Measurements from ENCODE around the gene SPRN. TPM values are rescaled to one million over a fixed set of nuclear protein-coding genes. Genes with fewer than 3 reads are reported as not detected.
"Not testable (repeated sequence)": the region's sequence is repeated elsewhere in the genome, so short reads cannot be mapped to it uniquely, and the experiment has no call there.

SPRN gene
- total RNA-seq, 2 experiments from 2014 or later: not detected

GRCh38 chr10:133376183-133376582 is 48.2 kb downstream of the SPRN start:
- H3K4me3 Mint-ChIP-seq: peak overlapping the region; percentile 37
- POLR2A ChIA-PET; DNase-seq; H3K36me3 Mint-ChIP-seq; H3K4me1 Mint-ChIP-seq; ATAC-seq (ENCODE audit: low read depth); H3K9me3 Mint-ChIP-seq: not testable (repeated sequence)
- peaks cover 12% of the 10 kb centered on the region for H3K27me3 Mint-ChIP-seq
- peak overlapping the region; percentile 56 for H3K27ac Mint-ChIP-seq

- no peak for DNase-seq
- no peaks in the 10 kb centered on the region for H3K9me3 Mint-ChIP-seq
- no peak for ATAC-seq (ENCODE audit: low read depth)
- POLR2A ChIA-PET: no interaction called here
- H3K36me3 Mint-ChIP-seq: peaks cover 1% of the 10 kb centered on the region
- no peak overlapping the region for H3K4me3 Mint-ChIP-seq
- no peak overlapping the region for H3K27ac Mint-ChIP-seq
- H3K4me1 Mint-ChIP-seq: peaks cover 8% of the 10 kb centered on the region
- peaks cover 12% of the 10 kb centered on the region for H3K27me3 Mint-ChIP-seq
Observed at GRCh38 chr10:133375357-133376115, 48.9 kb downstream of the SPRN start.

GRCh38 chr10:133373174-133374090 is 51.0 kb downstream of the SPRN start, which contains the start of gene ECHS1:
TSS of gene ECHS1 (minus strand) at chr10:133373354. CDS start at chr10:133373333, 21 bp downstream.
- POLR2A ChIA-PET: interaction anchor here (0.6 to 1.5 kb wide), 8 partner anchors 10 to 53 kb away, joined by 3 to 10 read pairs (median 3); partner anchors contain the start of gene CALY
- peaks cover 2% of the 10 kb centered on the region for H3K36me3 Mint-ChIP-seq
- H3K4me1 Mint-ChIP-seq: peaks cover 8% of the 10 kb centered on the region
- peak; percentile 99 for DNase-seq
- peak within 1 kb of the TSS; percentile 82 for H3K27ac Mint-ChIP-seq
- H3K9me3 Mint-ChIP-seq: no peaks in the 10 kb centered on the region
- H3K4me3 Mint-ChIP-seq: peak within 1 kb of the TSS; percentile 88
- H3K27me3 Mint-ChIP-seq: peaks cover 12% of the 10 kb centered on the region
- peak; percentile 97 for ATAC-seq (ENCODE audit: low read depth)

DNA sequence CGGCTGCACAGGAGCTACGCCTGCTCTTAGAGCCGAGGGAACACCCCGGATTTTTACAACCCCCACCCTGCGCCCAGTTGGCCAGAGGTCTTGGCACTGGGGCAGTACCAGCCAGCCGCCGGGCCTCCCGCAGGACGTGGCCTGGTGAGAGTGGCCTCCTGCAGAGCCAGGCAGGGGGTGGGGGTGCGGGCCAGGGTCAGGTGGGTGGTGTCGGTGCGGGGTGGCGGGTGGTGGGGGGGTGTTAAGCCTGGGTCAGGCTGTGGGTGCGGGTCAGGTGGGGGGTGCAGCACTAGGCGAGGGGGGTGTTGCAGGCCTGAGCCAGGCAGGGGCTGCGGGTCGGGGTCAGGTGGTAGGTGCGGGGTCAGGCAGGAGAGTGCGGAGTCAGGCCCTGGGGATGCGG is 51.9 kb downstream of the SPRN start:
- peaks cover 8% of the 10 kb centered on the region for H3K4me1 Mint-ChIP-seq
- ATAC-seq (ENCODE audit: low read depth) (no peak), DNase-seq (no peak)
- peak overlapping the region; percentile 71 for H3K4me3 Mint-ChIP-seq
- peaks cover 12% of the 10 kb centered on the region for H3K27me3 Mint-ChIP-seq
- peaks cover 2% of the 10 kb centered on the region for H3K36me3 Mint-ChIP-seq
- no peaks in the 10 kb centered on the region for H3K9me3 Mint-ChIP-seq
- no peak overlapping the region for H3K27ac Mint-ChIP-seq
- POLR2A ChIA-PET: interaction anchor here (1.3 to 1.4 kb wide), 2 partner anchors 15 to 36 kb away, joined by 3 to 4 read pairs; partner anchors contain the start of gene CALY

Small RNAs within 50 kb of the gene (microRNA-seq; reads per million reads assigned to microRNA genes)
- not detected for gene MIR3944

Other genes starting within 250 kb of the SPRN start
- gene UTF1, start 194.4 kb downstream of the SPRN start, total RNA-seq: not detected
- gene VENTX, start 186.8 kb downstream of the SPRN start, total RNA-seq: under 1 TPM in 1 of 2 experiments, not detected in 1; 0.11 TPM
- 10 to 100 TPM; 90.8 to 91.0 TPM for gene ADAM8, start 147.8 kb downstream of the SPRN start, total RNA-seq
- 10 to 100 TPM; 56.4 to 69.3 TPM for gene TUBGCP2, start 115.8 kb downstream of the SPRN start, total RNA-seq
- 10 to 100 TPM; 44.5 to 47.4 TPM for gene ZNF511, start 115.7 kb downstream of the SPRN start, total RNA-seq
- gene CALY, start 87.7 kb downstream of the SPRN start, total RNA-seq: 1 to 10 TPM; 3.1 to 3.6 TPM
- gene PRAP1, start 77.3 kb downstream of the SPRN start, total RNA-seq: not detected
- 10 to 100 TPM; 15.4 to 17.3 TPM for gene FUOM, start 66.6 kb downstream of the SPRN start, total RNA-seq
- gene ECHS1, start 51.3 kb downstream of the SPRN start, total RNA-seq: 10 to 100 TPM; 33.5 to 36.1 TPM
- 1 to 10 TPM; 7.2 to 9.9 TPM for gene PAOX, start 45.4 kb downstream of the SPRN start, total RNA-seq
- 10 to 100 TPM; 53.7 to 56.6 TPM for gene MTG1, start 30.5 kb downstream of the SPRN start, total RNA-seq
- gene SCART1, start 29.3 kb upstream of the SPRN start, total RNA-seq: 1 to 10 TPM; 5.7 to 6.3 TPM
- gene CYP2E1, start 102.7 kb upstream of the SPRN start, total RNA-seq: under 1 TPM; 0.65 to 0.80 TPM
- 1 to 10 TPM; 2.1 to 2.3 TPM for gene SYCE1, start 141.0 kb upstream of the SPRN start, total RNA-seq
- not detected for gene FRG2B, start 202.2 kb upstream of the SPRN start, total RNA-seq